Fibroblast of the aortic adventitia (primary cell): Measurements from ENCODE around the gene DKC1. TPM values are rescaled to one million over a fixed set of nuclear protein-coding genes. Genes with fewer than 3 reads are reported as not detected.
A peak's percentile ranks its signal among the peaks of the same experiment; 100 is the strongest.

ENCODE experiments used
- DNase-seq: peaks from one replicate; pipeline ENCODE4 v3.0.0-alpha.2; 2010; ENCODE audit warnings: low read depth
- H3K4me3 ChIP-seq: 2 replicates; pipeline ENCODE4 v1.5.1; 2011; ENCODE audit warnings: low read depth, mild to moderate bottlenecking, control low read depth, low read length, moderate library complexity
- total RNA-seq: library from RNA; depleted of rRNA; stranded (reverse); fragments of >200 nt; gene quantifications from 2 replicates; pipeline ENCODE4 v1.2.3, GENCODE V29; 2012; ENCODE audit warnings: low replicate concordance
- TF ChIP-seq, protein P1 (sequence below): IDR thresholded peaks from 2 replicates; pipeline ENCODE4 v1.5.1; 2011; ENCODE audit warnings: mild to moderate bottlenecking, low read length, control low read depth, inconsistent platforms; ENCODE audit not compliant: insufficient read depth

The DKC1 gene
- total RNA-seq, 1 donor, result 36.5 TPM

DNA sequence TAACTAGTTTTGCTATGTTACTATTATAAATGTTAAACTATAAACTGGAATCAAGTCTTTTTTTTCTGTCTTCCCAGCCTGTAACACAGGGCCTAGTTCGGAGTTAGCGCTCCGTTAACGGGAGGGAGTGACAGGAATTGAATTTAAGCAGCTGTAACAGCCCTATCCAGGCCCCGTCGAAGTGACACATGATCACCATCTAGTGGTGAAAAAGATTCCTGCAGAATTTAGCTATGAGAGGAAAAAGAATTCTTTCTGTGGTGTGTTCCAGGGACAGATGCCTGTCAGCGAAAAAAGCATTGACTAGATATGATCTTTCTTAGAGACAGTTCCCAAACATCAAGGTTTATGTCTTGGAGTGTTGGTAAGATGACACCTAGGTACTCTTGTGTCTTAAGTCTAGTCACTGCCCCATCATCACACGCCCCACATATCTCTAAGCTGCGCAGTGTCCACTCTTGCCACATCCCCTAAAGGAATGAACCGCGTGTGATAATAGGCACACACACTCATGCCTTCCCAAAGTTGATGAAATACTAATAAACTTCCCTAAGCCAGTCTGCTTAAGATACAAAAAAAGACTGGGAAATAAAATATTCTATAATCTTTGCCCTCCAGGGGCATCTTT lies 13.8 kb upstream of the DKC1 start:
- no peak overlapping the region for H3K4me3 ChIP-seq
- TF ChIP-seq, protein P1, sequence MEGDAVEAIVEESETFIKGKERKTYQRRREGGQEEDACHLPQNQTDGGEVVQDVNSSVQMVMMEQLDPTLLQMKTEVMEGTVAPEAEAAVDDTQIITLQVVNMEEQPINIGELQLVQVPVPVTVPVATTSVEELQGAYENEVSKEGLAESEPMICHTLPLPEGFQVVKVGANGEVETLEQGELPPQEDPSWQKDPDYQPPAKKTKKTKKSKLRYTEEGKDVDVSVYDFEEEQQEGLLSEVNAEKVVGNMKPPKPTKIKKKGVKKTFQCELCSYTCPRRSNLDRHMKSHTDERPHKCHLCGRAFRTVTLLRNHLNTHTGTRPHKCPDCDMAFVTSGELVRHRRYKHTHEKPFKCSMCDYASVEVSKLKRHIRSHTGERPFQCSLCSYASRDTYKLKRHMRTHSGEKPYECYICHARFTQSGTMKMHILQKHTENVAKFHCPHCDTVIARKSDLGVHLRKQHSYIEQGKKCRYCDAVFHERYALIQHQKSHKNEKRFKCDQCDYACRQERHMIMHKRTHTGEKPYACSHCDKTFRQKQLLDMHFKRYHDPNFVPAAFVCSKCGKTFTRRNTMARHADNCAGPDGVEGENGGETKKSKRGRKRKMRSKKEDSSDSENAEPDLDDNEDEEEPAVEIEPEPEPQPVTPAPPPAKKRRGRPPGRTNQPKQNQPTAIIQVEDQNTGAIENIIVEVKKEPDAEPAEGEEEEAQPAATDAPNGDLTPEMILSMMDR, result peak; percentile 74
- peak; percentile 68 for DNase-seq

DNA sequence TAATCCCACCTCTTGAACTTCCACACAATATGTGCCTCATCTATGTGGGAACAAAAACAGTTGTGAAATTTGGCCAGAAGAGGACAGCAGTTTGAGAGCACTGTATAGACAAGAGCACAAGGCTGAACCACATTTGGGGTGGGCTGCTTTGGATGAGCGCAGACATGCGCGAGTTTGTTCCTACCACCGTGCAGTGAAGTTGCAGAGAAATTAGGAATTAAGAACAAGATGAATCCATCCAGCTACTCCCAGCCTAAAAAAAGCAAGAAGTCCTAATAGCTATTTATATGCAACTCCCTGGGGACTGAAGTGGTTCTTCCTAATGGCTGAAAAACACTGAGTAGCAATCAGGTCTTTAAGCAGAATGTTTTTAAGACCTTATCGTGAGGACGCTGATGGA lies 12.8 kb upstream of the DKC1 start:
- peak; percentile 41 for DNase-seq
- H3K4me3 ChIP-seq, result peak overlapping the region; percentile 65
- TF ChIP-seq, protein P1, result no peak

DNA sequence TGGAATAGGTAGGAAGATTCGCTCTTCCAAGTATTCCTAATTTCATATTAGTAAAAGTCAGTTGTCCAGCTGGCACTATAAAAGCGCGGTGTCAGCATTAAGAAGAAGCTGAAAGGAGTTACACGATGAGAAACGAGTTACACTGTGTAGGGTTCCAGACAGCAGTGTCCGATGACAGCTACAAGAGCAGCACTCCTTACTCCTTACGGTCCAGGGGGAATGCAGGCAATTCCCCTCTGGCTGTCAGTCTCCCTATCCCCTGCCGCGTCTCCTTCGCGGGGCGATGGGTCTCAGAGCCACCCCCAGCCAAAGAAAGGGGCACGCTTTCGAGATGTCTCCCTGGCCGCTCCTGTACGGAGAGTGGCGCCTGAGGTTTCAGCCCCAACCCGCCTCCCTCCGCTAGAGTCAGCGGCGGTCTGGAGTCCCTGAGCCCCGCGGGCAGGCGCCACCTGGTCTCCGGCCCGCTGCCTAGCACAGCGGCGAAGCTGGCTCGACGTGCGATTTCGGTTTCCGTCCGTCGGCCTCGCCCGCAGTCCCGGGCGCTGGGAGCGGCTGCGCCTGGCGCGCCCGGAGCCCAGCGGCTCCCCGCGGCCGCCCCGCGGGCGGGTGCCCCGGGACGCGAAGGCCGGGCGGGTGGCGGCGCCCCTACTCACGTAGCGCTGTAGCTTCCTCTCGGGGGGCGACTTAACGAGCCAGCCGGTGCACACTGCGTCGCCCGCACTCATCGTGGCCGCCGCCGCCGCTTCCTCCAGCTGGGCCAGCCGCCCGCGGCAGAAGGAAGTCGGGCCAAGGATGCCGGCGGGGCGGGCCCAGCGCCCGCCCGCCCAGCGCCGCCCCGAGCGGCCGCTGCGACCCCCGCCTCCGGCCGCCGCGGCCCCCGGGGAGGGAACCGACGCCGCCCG lies 12.1 kb upstream of the DKC1 start, which contains the start of gene GAB3:
GAB3 (minus strand) TSS at position 777 of the 902 bp plus-strand sequence; CDS start at position 725, 52 bp downstream.
- DNase-seq, result peak; percentile 36
- peak within 1 kb of the TSS; percentile 65 for H3K4me3 ChIP-seq
- TF ChIP-seq, protein P1, result no peak

GRCh38 chrX:154751203-154751668 lies 11.4 kb upstream of the DKC1 start:
- TF ChIP-seq, protein P1, result no peak
- H3K4me3 ChIP-seq, result peak overlapping the region; percentile 34
- no peak for DNase-seq

GRCh38 chrX:154751669-154752271 lies 10.9 kb upstream of the DKC1 start:
- H3K4me3 ChIP-seq, result no peak overlapping the region
- TF ChIP-seq, protein P1, result no peak
- DNase-seq, result no peak

DNA sequence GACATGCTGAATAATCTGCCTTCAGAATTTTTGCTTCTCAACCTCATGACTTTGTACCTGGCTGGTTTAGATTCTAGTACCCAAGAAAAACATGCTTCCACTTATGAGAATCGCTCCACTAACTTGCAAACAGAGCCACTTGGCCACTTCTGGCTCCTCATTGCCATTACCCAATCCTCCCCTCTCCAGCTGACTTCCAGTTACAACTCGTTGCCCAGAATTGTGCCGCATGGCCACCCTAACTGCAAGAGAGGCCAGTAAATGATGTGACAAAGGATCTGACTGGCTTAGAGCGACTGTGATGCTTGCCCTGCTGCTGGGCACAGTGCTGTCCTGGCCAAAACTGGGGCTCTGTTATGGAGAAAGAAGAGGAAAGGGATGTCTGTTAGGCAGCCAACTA lies 4.0 kb upstream of the DKC1 start:
- TF ChIP-seq, protein P1, result no peak
- DNase-seq, result no peak
- H3K4me3 ChIP-seq, result no peak overlapping the region
